H1 (cell line): Measurements from ENCODE around the gene RPE. TPM values are rescaled to one million over a fixed set of nuclear protein-coding genes. Genes with fewer than 3 reads are reported as not detected.

Experiments used
- CTCF ChIA-PET: fragments of 300-600 bp; sonication (Branson Sonifier 250); formaldehyde crosslinking; loops from one replicate; lab custom pipeline; 2021; ENCODE audit not compliant: partially characterized antibody; lab: Charles Lee
- POLR2A ChIA-PET: fragments of 300-600 bp; sonication (Branson Sonifier 250); formaldehyde crosslinking; loops from one replicate; lab custom pipeline; 2021; ENCODE audit warnings: inconsistent platforms; ENCODE audit not compliant: partially characterized antibody; lab: Charles Lee
- DNase-seq, 2 experiments: peaks; one replicate each; pipeline versions ENCODE4 v3.0.0 to v3.0.0-alpha.2; 2010 to 2022; ENCODE audit warnings: low spot score in 2 of 2, low read depth in 1 of 2, mixed read lengths in 1 of 2
- FAIRE-seq: peaks from 2 replicates; lab custom pipeline; 2011; peaks lifted over from hg19 to GRCh38; lab: Jason Lieb, UNC
- H2AFZ ChIP-seq: 2 replicates; pipeline ENCODE4 v1.8.1; 2012; ENCODE audit warnings: low read length, inconsistent platforms
- H2AK5ac ChIP-seq: 2 replicates; pipeline ENCODE4 v1.6.1; 2013; ENCODE audit warnings: low read depth, low read length
- H2BK120ac ChIP-seq: replicated peaks from 2 replicates; pipeline ENCODE3; 2013; ENCODE audit warnings: low read depth, low read length, inconsistent platforms
- H2BK12ac ChIP-seq: 2 replicates; pipeline ENCODE4 v1.6.1; 2013; ENCODE audit warnings: low read depth, low read length
- H2BK15ac ChIP-seq: 2 replicates; pipeline ENCODE4 v1.6.1; 2013; ENCODE audit warnings: low read length
- H2BK20ac ChIP-seq: 2 replicates; pipeline ENCODE4 v1.6.1; 2013; ENCODE audit warnings: low read length
- H2BK5ac ChIP-seq: 2 replicates; pipeline ENCODE4 v1.6.1; 2013; ENCODE audit warnings: low read depth, low read length
- H3K14ac ChIP-seq: 2 replicates; pipeline ENCODE4 v1.6.1; 2013; ENCODE audit warnings: inconsistent platforms; ENCODE audit not compliant: insufficient read length
- H3K18ac ChIP-seq: 2 replicates; pipeline ENCODE4 v1.6.1; 2013; ENCODE audit warnings: low read length; ENCODE audit errors: extremely low read depth
- H3K23ac ChIP-seq: 2 replicates; pipeline ENCODE4 v1.6.1; 2013; ENCODE audit warnings: inconsistent platforms; ENCODE audit not compliant: insufficient read length
- H3K23me2 ChIP-seq: 2 replicates; pipeline ENCODE4 v1.6.1; 2013; ENCODE audit warnings: low read depth, low read length
- H3K27ac ChIP-seq: 2 replicates; pipeline ENCODE4 v1.6.1; 2011; ENCODE audit warnings: low read depth, low read length, inconsistent platforms
- H3K27me3 ChIP-seq, 4 experiments: replicated peaks in 1 of 4; 1 replicate in 1 of 4; 2 replicates in 3 of 4; pipeline versions ENCODE4 v1.6.1 to v1.8.1; 2011 to 2013; ENCODE audit warnings: low read length in 3 of 4, mild to moderate bottlenecking in 3 of 4, inconsistent platforms in 2 of 4, mixed read lengths in 2 of 4, moderate library complexity in 1 of 4; ENCODE audit not compliant: control insufficient read depth in 3 of 4, insufficient read depth in 3 of 4; ENCODE audit errors: extremely low read depth in 1 of 4
- H3K36me3 ChIP-seq, 4 experiments: 2 replicates each; pipeline versions ENCODE4 v1.6.1 to v1.8.1; 2011 to 2013; ENCODE audit warnings: mild to moderate bottlenecking in 4 of 4, low read length in 3 of 4, moderate library complexity in 2 of 4, control low read depth in 1 of 4, inconsistent platforms in 1 of 4; ENCODE audit not compliant: insufficient read depth in 4 of 4, control insufficient read depth in 2 of 4
- H3K4ac ChIP-seq: replicated peaks from 2 replicates; pipeline ENCODE3; 2013; ENCODE audit warnings: low read length, low read depth, mixed read lengths, inconsistent platforms; ENCODE audit not compliant: insufficient read length
- H3K4me1 ChIP-seq, 4 experiments: replicated peaks in 1 of 4; 1 replicate in 1 of 4; 2 replicates in 3 of 4; pipeline versions ENCODE4 v1.6.1 to v1.8.1; 2011 to 2013; ENCODE audit warnings: low read length in 3 of 4, inconsistent platforms in 2 of 4, mixed read lengths in 1 of 4; ENCODE audit not compliant: insufficient read depth in 4 of 4, control insufficient read depth in 3 of 4
- H3K4me2 ChIP-seq, 2 experiments: 2 replicates each; pipeline versions ENCODE4 v1.6.1 to v1.8.1; 2011 to 2013; ENCODE audit warnings: low read depth in 2 of 2, low read length in 2 of 2, control low read depth in 1 of 2, inconsistent platforms in 1 of 2, mild to moderate bottlenecking in 1 of 2; ENCODE audit not compliant: insufficient read depth in 1 of 2
- H3K4me3 ChIP-seq, 4 experiments: fragments of 200-600, 300-600 bp in 1 of 4; sonication (generic), shearing (Covaris generic), sonication (Bioruptor Twin) in 1 of 4; 2 replicates each; pipeline versions ENCODE4 v1.5.1 to v1.8.1; 2011 to 2016; ENCODE audit warnings: low read length in 4 of 4, low read depth in 3 of 4, control low read depth in 2 of 4, inconsistent platforms in 2 of 4, mild to moderate bottlenecking in 2 of 4, mixed read lengths in 1 of 4, moderate library complexity in 1 of 4; ENCODE audit not compliant: insufficient read depth in 2 of 4; ENCODE audit errors: extremely low read depth in 1 of 4
- H3K56ac ChIP-seq: replicated peaks from 2 replicates; pipeline ENCODE3; 2013; ENCODE audit warnings: low read depth, mild to moderate bottlenecking, mixed read lengths, low read length, inconsistent platforms; ENCODE audit not compliant: insufficient read length
- H3K79me1 ChIP-seq: 2 replicates; pipeline ENCODE4 v1.6.1; 2013; ENCODE audit warnings: low read depth, low read length, control low read depth
- H3K79me2 ChIP-seq, 2 experiments: 2 replicates each; pipeline versions ENCODE4 v1.6.1 to v1.8.1; 2012 to 2013; ENCODE audit warnings: low read length in 2 of 2, mild to moderate bottlenecking in 2 of 2, inconsistent platforms in 1 of 2; ENCODE audit not compliant: insufficient read depth in 2 of 2, control insufficient read depth in 1 of 2
- H3K9ac ChIP-seq, 4 experiments: replicated peaks in 1 of 4; 1 replicate in 1 of 4; 2 replicates in 3 of 4; pipeline versions ENCODE4 v1.6.1 to v1.8.1; 2011 to 2013; ENCODE audit warnings: low read depth in 3 of 4, low read length in 3 of 4, control low read depth in 2 of 4, mild to moderate bottlenecking in 2 of 4, moderate library complexity in 2 of 4, inconsistent platforms in 1 of 4; ENCODE audit errors: extremely low read depth in 1 of 4
- H3K9me3 ChIP-seq, 2 experiments: 2 replicates each; pipeline versions ENCODE4 v1.6.1 to v1.8.1; 2012 to 2013; ENCODE audit warnings: mild to moderate bottlenecking in 2 of 2, moderate library complexity in 2 of 2, control low read depth in 1 of 2, inconsistent platforms in 1 of 2, low read depth in 1 of 2, low read length in 1 of 2, mixed read lengths in 1 of 2; ENCODE audit not compliant: insufficient read depth in 2 of 2
- H4K20me1 ChIP-seq, 2 experiments: replicated peaks in 1 of 2; 2 replicates each; pipeline versions ENCODE3 to v1.8.1; 2011 to 2013; ENCODE audit warnings: inconsistent platforms in 2 of 2, low read length in 2 of 2, mild to moderate bottlenecking in 1 of 2; ENCODE audit not compliant: insufficient read depth in 2 of 2, control insufficient read depth in 1 of 2
- H4K5ac ChIP-seq: 2 replicates; pipeline ENCODE4 v1.6.1; 2013; ENCODE audit warnings: low read length, low read depth, mixed read lengths, inconsistent platforms; ENCODE audit not compliant: insufficient read length
- H4K8ac ChIP-seq: 2 replicates; pipeline ENCODE4 v1.8.0; 2013; ENCODE audit warnings: mild to moderate bottlenecking, moderate library complexity, low read length, inconsistent platforms; ENCODE audit not compliant: insufficient read depth; ENCODE audit errors: extremely low read depth
- H4K91ac ChIP-seq: replicated peaks from 2 replicates; pipeline ENCODE3; 2013; ENCODE audit warnings: low read length, mixed read lengths, inconsistent platforms; ENCODE audit not compliant: insufficient read length
- EZH2 ChIP-seq: fragments of 200-600 bp; sonication (generic); IDR thresholded peaks from 2 replicates; pipeline ENCODE4 v1.7.1; 2012; ENCODE audit warnings: low read depth, mild to moderate bottlenecking, moderate library complexity, low read length, inconsistent platforms; ENCODE audit not compliant: severe bottlenecking
- RFX5 ChIP-seq: IDR thresholded peaks from 2 replicates; pipeline ENCODE4 v1.6.1; 2011; ENCODE audit warnings: low read depth, low read length, improper control_type of control experiment, borderline replicate concordance
- TEAD4 ChIP-seq: IDR thresholded peaks from 2 replicates; pipeline ENCODE4 v1.6.1; 2012; ENCODE audit warnings: low read depth, low read length, inconsistent platforms, mixed read lengths
- WGBS, 2 experiments: shearing (Covaris generic) in 1 of 2; methylation state at CpG; one replicate each; pipeline versions ENCODE4 v1.1.6 to v1.1.7; 2013 to 2015; ENCODE audit warnings: low lambda C conversion rate in 2 of 2, mixed read lengths in 2 of 2, inconsistent platforms in 1 of 2, low coverage in 1 of 2, missing lambda C conversion rate in 1 of 2; ENCODE audit not compliant: insufficient replicate concordance in 2 of 2, insufficient coverage in 1 of 2, insufficient read length in 1 of 2; ENCODE audit errors: extremely low coverage in 1 of 2, missing lambda C conversion rate in 1 of 2; 5-methylcytosine and 5-hydroxymethylcytosine counted together
- polyA plus RNA-seq, 7 experiments: library from polyadenylated mRNA; depleted of rRNA in 3 of 7; stranded (reverse) in 5 of 7; unstranded in 2 of 7; fragments of >200 nt in 5 of 7; fragments of 200-250 nt in 2 of 7; gene quantifications; 1 replicate in 5 of 7; 2 replicates in 1 of 7; 4 replicates in 1 of 7; pipeline versions ENCODE4 v1.2.1 to v1.2.3, GENCODE V29; 2011 to 2013; ENCODE audit warnings: missing spikeins in 2 of 7, mixed read lengths in 2 of 7
- total RNA-seq: library from RNA; stranded (reverse); fragmentation: NEBNext Ultra II Directional; extraction: Animal tissue kit (Norgen Biotek cat#: 25700); gene quantifications from 2 replicates; pipeline ENCODE4 v1.2.1, GENCODE V29; 2021
- TF ChIP-seq, protein P1 (sequence below): IDR thresholded peaks from 2 replicates; pipeline ENCODE4 v1.6.1; 2011; ENCODE audit warnings: low read length, improper control_type of control experiment

RPE gene
- total and polyA plus RNA-seq, 2 of the 8 experiments (the other 6 are each of a cell fraction or from before 2014, with no cell fraction given), result 77.8 to 102 TPM

DNA sequence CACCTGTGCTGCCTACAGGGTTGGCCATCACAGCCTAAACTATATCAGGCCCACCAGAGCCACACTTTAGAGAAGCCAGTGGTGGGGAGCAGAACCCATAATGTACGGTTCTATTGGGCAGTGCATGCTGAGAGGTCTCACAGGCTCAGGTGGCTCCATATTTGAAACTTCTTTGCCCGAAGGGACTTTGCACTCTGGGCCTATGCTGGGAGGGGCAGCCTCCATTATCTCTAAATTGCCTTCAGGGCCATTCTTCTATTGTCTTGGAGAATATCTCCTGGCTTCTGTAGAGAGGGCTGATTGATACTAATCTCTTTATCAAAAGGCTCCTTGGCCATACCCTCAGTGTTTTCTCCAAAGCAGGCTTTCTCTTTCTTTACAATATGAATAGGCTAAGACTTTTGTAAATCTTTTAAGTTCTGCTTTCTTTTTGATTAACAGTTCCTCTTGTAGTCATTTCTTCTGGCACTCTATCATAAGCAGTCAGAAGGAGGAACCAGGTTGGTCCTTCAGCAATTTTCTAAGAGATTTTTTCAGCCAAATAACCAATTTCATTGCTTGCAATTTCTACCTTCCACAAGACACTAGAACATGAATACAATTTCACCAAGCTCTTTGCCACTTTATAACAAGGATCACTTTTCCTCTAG lies 44.5 kb downstream of the RPE start:
- Histone ChIP-seq H3K4me3 (no peak overlapping the region), H3K23me2 (no peaks in the 10 kb centered on the region), H3K79me2 (no peaks in the 10 kb centered on the region), H3K36me3 (peaks cover 0 to 4% (median 0%) of the 10 kb centered on the region in 4 experiments; a peak in 1 of 8 replicates), H3K18ac (no peak overlapping the region), H3K4me1 (no peaks in the 10 kb centered on the region), H3K14ac (no peak overlapping the region), H4K91ac (no peak overlapping the region), H4K8ac (no peak overlapping the region), H2AFZ (no peak overlapping the region), H3K79me1 (no peaks in the 10 kb centered on the region), H2BK15ac (no peak overlapping the region), H3K27ac (no peak overlapping the region), H2BK120ac (no peak overlapping the region), H3K27me3 (no peaks in the 10 kb centered on the region), H3K9me3 (peaks cover 0 to 5% of the 10 kb centered on the region in 2 experiments; a peak in 2 of 4 replicates), H3K9ac (no peak overlapping the region), H3K23ac (no peak overlapping the region), H2BK5ac (no peak overlapping the region), H3K4ac (no peak overlapping the region), H4K5ac (no peak overlapping the region), H2AK5ac (no peak overlapping the region), H3K56ac (no peak overlapping the region), H3K4me2 (no peak overlapping the region), H2BK12ac (no peak overlapping the region), H4K20me1 (no peaks in the 10 kb centered on the region), H2BK20ac (no peak overlapping the region)
- POLR2A ChIA-PET, result no interaction called here
- 93% methylated on average over 2 of the region's 2 CpGs; no CpG with 5 or more reads in 1 of the 2 experiments for WGBS, 2 experiments
- CTCF ChIA-PET, result interaction anchor here (0.7 to 1.6 kb wide), 2 partner anchors 26 to 143 kb away, joined by 3 to 4 read pairs; no protein-coding TSS in a partner anchor
- no peak for FAIRE-seq
- TF ChIP-seq TEAD4 (no peak), EZH2 (no peak), RFX5 (no peak)
- TF ChIP-seq, protein P1, sequence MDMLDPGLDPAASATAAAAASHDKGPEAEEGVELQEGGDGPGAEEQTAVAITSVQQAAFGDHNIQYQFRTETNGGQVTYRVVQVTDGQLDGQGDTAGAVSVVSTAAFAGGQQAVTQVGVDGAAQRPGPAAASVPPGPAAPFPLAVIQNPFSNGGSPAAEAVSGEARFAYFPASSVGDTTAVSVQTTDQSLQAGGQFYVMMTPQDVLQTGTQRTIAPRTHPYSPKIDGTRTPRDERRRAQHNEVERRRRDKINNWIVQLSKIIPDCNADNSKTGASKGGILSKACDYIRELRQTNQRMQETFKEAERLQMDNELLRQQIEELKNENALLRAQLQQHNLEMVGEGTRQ, result no peak
- DNase-seq, result no peak
